Stimulated activated naive B cell treated with anti-CD40 and anti-IgM and Interleukin-4, amounts not matched to agents 10 μg/mL and 1 μg/mL and 100 μg/mL, for 72 hours (primary cell): ENCODE data around the gene AGBL1.

Experiments
- ATAC-seq, 2 donors: fragments of 150-1000 bp; cut with Tn5 transposase; replicated peaks; 2 replicates each; pipeline ENCODE4 v1.10.0; 2021; ENCODE audit warnings: moderate library complexity in 1 of 2
- DNase-seq: peaks from one replicate; pipeline ENCODE4 v3.0.0; 2021
- H3K27ac Mint-ChIP-seq: one replicate; pipeline ENCODE4 v1.8.0; 2022; ENCODE audit warnings: mild to moderate bottlenecking, mixed read lengths
- H3K27me3 Mint-ChIP-seq, 2 donors: one replicate each; pipeline ENCODE4 v1.8.0; 2022; ENCODE audit warnings: mixed read lengths in 2 of 2
- H3K36me3 Mint-ChIP-seq, 2 donors: one replicate each; pipeline ENCODE4 v1.8.0; 2022; ENCODE audit warnings: mixed read lengths in 2 of 2, mild to moderate bottlenecking in 1 of 2
- H3K4me1 Mint-ChIP-seq, 2 donors: one replicate each; pipeline ENCODE4 v1.8.0; 2022; ENCODE audit warnings: mixed read lengths in 2 of 2, mild to moderate bottlenecking in 1 of 2
- H3K4me3 Mint-ChIP-seq, 2 donors: one replicate each; pipeline ENCODE4 v1.8.0; 2022; ENCODE audit warnings: mild to moderate bottlenecking in 2 of 2, mixed read lengths in 2 of 2, moderate library complexity in 1 of 2
- H3K9me3 Mint-ChIP-seq, 2 donors: one replicate each; pipeline ENCODE4 v1.8.0; 2022; ENCODE audit warnings: mixed read lengths in 2 of 2, mild to moderate bottlenecking in 1 of 2

Gene AGBL1

DNA sequence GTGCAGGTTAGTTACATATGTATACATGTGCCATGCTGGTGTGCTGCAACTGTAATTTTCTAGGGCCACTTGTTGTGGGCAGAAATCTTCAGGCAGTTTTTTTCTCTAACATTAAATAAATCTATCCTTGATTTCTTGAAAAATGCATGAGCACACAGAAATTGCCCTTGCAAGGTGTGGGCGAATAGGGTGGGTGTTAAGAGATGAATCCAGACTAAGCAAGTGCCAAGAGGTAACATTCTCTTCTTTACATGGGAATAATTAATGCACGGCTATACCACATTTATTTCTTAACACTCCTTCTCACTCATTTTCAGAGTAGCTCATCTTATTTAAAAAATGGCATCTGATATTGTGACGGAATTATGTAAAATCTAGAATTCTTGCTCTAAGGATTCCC, 719.6 kb downstream of the AGBL1 start:
- H3K9me3 Mint-ChIP-seq: no peaks in the 10 kb centered on the region
- ATAC-seq (no peak), DNase-seq (no peak)
- H3K4me3 Mint-ChIP-seq: no peak overlapping the region
- no peaks in the 10 kb centered on the region for H3K4me1 Mint-ChIP-seq
- no peaks in the 10 kb centered on the region for H3K36me3 Mint-ChIP-seq
- H3K27me3 Mint-ChIP-seq: no peaks in the 10 kb centered on the region
- H3K27ac Mint-ChIP-seq: no peak overlapping the region

GRCh38 chr15:86802244-86802643, 722.6 kb downstream of the AGBL1 start:
- Mint-ChIP-seq H3K36me3 (no peaks in the 10 kb centered on the region), H3K4me1 (no peaks in the 10 kb centered on the region), H3K27me3 (no peaks in the 10 kb centered on the region), H3K27ac (no peak overlapping the region), H3K9me3 (peaks cover 0 to 2% of the 10 kb centered on the region in 2 donors), H3K4me3 (no peak overlapping the region)
- ATAC-seq (no peak), DNase-seq (no peak)

- ATAC-seq (no peak), DNase-seq (no peak)
- Mint-ChIP-seq H3K4me3 (no peak overlapping the region), H3K36me3 (no peaks in the 10 kb centered on the region), H3K4me1 (no peaks in the 10 kb centered on the region), H3K27me3 (no peaks in the 10 kb centered on the region), H3K27ac (no peak overlapping the region), H3K9me3 (peaks cover 2 to 4% of the 10 kb centered on the region in 2 donors)
Observed at GRCh38 chr15:86804406-86804805, 724.7 kb downstream of the AGBL1 start.

- DNase-seq (no peak), ATAC-seq (no peak)
- Mint-ChIP-seq H3K4me1 (no peaks in the 10 kb centered on the region), H3K27me3 (no peaks in the 10 kb centered on the region), H3K9me3 (peaks cover under 1 to 4% of the 10 kb centered on the region in 2 donors), H3K36me3 (no peaks in the 10 kb centered on the region), H3K4me3 (no peak overlapping the region), H3K27ac (no peak overlapping the region)
Observed at GRCh38 chr15:86810329-86810728, 730.7 kb downstream of the AGBL1 start.

GRCh38 chr15:86813892-86814291, 734.2 kb downstream of the AGBL1 start:
- Mint-ChIP-seq H3K36me3 (no peaks in the 10 kb centered on the region), H3K9me3 (peaks cover 0 to 5% of the 10 kb centered on the region in 2 donors), H3K27me3 (no peaks in the 10 kb centered on the region), H3K4me1 (no peaks in the 10 kb centered on the region), H3K4me3 (no peak overlapping the region), H3K27ac (no peak overlapping the region)
- ATAC-seq: no peak
- no peak for DNase-seq

GRCh38 chr15:86829245-86829644, 749.6 kb downstream of the AGBL1 start:
- no peak overlapping the region for H3K4me3 Mint-ChIP-seq
- H3K27me3 Mint-ChIP-seq: no peaks in the 10 kb centered on the region
- no peak for ATAC-seq
- no peaks in the 10 kb centered on the region for H3K36me3 Mint-ChIP-seq
- H3K9me3 Mint-ChIP-seq: peaks cover 10 to 11% of the 10 kb centered on the region in 2 donors
- H3K4me1 Mint-ChIP-seq: no peaks in the 10 kb centered on the region
- DNase-seq: no peak
- H3K27ac Mint-ChIP-seq: no peak overlapping the region

DNA sequence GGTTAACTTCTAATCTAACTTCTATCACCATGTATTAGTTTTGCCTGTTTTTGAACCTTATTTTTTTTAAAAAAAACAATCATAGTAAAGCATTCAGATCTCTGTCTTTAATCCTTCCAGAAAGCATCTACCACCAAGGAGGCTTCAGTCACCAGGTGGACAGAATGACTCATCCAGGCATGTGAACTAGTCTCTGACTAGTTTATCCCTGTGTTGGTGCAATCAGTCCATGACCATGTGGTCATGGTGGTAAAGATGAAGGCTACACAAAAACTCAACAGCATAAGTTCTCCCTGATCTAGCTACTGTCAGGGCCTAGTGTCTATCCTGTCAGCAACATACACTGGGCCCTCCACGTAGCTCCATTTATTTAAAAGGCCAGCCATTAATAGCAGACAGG, 750.6 kb downstream of the AGBL1 start:
- Mint-ChIP-seq H3K27ac (no peak overlapping the region), H3K36me3 (no peaks in the 10 kb centered on the region), H3K27me3 (no peaks in the 10 kb centered on the region), H3K4me3 (no peak overlapping the region), H3K9me3 (peaks cover 9 to 10% of the 10 kb centered on the region in 2 donors), H3K4me1 (no peaks in the 10 kb centered on the region)
- DNase-seq: no peak
- no peak for ATAC-seq

- DNase-seq (no peak), ATAC-seq (no peak)
- H3K36me3 Mint-ChIP-seq: no peaks in the 10 kb centered on the region
Observed at GRCh38 chr15:86833595-86833994, 753.9 kb downstream of the AGBL1 start.

DNA sequence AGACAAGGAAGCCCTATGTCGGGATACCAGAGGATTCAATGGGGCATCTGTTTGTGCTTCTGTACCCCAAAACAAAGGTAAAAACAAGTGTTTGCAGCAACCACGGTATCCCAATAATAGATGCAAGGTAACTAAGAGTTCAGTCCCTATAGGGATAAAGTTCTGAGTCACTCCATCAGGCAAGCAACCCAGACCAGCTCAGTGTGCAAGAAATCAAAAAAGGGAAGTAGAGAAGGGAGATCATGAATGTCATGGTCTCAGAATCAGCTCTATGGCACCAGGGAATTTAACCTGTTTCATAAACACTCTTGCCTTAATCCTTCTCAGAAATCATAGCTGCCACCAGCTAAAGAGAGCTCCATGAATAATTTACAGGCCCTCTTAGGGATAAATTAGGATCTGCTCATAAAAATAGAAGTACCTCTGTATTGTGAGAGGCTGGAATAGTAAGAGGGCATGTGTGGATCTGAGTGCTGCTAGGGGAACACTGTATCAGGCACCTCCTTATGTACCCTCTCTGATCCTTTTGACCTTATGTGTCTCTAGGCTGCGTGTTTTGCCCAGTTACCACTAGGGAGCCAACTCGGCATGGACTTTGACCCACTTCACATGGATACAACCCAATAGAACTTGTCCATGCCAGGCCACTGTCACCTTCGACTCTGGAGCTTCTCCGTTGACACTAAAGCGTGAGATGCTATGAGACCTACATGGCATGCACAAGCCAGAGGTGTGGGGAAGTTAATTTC, 754.6 kb downstream of the AGBL1 start:
- Mint-ChIP-seq H3K4me1 (no peaks in the 10 kb centered on the region), H3K9me3 (peaks cover 8 to 10% of the 10 kb centered on the region in 2 donors), H3K27ac (no peak overlapping the region), H3K27me3 (no peaks in the 10 kb centered on the region), H3K36me3 (no peaks in the 10 kb centered on the region), H3K4me3 (no peak overlapping the region)
- DNase-seq: no peak
- ATAC-seq: no peak

More at GRCh38 chr15:86833595-86833994, 753.9 kb downstream of the AGBL1 start:
- Mint-ChIP-seq H3K27ac (no peak overlapping the region), H3K4me1 (no peaks in the 10 kb centered on the region), H3K27me3 (no peaks in the 10 kb centered on the region), H3K9me3 (peaks cover 8 to 10% of the 10 kb centered on the region in 2 donors), H3K4me3 (no peak overlapping the region)

DNA sequence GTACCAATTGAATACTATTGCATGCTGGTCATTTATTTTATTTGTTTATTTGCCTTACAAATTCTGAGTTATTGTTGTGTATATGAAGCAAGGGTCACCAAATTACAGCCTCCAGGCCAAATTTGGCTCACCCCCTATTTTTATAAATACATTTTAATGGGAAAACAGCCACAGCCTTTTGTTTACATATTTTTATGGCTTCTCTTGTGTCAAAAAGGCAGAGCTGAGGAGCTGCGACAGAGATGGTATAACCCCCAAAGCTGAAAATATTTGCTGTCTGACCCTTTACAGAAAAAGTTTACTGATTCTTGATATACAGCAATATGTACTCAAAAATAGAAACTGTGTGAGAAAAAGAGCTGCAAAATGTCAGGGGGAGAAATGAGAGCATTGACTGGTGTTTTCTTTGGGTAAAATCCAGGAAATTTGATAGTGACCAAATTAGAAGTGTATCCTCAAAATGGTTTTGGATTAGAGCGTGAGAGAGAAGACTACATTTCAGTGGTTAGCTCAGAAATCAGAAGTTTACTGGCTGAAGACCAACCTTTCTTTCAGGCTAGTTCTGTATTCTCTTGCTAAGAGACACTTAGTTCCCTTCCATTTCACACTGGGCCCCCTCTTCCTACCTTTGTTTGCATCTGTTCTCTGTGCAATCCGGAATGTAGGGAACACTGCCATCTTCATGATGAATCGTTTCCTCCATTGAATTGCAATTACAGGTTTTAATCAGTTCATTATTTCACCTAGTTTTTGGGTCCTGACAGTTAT, 757.8 kb downstream of the AGBL1 start:
- H3K9me3 Mint-ChIP-seq: peaks cover 6 to 7% of the 10 kb centered on the region in 2 donors
- H3K27me3 Mint-ChIP-seq: no peaks in the 10 kb centered on the region
- no peaks in the 10 kb centered on the region for H3K36me3 Mint-ChIP-seq
- DNase-seq (no peak), ATAC-seq (no peak)
- H3K27ac Mint-ChIP-seq: no peak overlapping the region
- no peak overlapping the region for H3K4me3 Mint-ChIP-seq
- H3K4me1 Mint-ChIP-seq: no peaks in the 10 kb centered on the region

DNA sequence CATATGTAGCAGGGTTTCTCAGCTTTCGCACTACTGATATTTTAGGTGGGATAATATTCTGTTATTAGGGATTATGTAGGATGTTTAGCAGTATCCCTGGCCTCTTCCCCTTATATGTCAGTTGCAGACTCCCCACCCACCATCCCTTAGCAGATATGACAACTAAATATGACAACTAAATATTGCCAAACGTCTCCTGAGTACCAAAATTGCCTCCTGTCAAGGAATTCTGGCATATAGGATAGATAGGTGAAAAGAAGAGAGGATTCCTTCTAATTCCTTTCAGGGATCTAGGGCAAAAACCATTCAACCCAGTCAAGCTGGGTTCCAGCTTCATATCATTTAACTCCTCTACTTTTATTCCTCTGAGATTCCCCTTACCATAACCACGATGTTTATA, 759.8 kb downstream of the AGBL1 start:
- H3K9me3 Mint-ChIP-seq: no peaks in the 10 kb centered on the region
- no peaks in the 10 kb centered on the region for H3K36me3 Mint-ChIP-seq
- no peaks in the 10 kb centered on the region for H3K4me1 Mint-ChIP-seq
- H3K27me3 Mint-ChIP-seq: no peaks in the 10 kb centered on the region
- no peak overlapping the region for H3K27ac Mint-ChIP-seq
- no peak overlapping the region for H3K4me3 Mint-ChIP-seq
- DNase-seq (no peak), ATAC-seq (no peak)

DNA sequence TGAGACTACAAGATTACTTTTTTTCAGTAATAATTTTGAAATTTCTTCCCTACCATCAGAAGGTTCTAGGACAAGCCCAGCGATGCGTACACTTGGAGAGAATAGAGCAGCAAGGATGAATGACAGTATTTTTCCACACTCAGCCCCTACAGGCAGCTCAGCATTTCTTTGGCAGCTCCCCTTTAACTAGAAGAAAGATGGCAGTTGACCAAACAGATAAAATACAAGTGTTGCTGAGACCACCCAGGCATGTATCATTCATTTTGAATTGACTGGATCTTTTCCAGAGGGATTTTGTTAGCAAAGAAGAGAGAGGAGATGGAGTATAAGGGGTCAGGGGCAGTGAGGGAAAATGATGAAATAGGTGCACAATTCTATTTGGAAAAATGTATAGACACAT, 761.3 kb downstream of the AGBL1 start:
- Mint-ChIP-seq H3K9me3 (peaks cover 0 to under 1% of the 10 kb centered on the region in 2 donors), H3K4me3 (no peak overlapping the region), H3K4me1 (no peaks in the 10 kb centered on the region), H3K36me3 (no peaks in the 10 kb centered on the region), H3K27me3 (no peaks in the 10 kb centered on the region), H3K27ac (no peak overlapping the region)
- no peak for ATAC-seq
- DNase-seq: no peak

DNA sequence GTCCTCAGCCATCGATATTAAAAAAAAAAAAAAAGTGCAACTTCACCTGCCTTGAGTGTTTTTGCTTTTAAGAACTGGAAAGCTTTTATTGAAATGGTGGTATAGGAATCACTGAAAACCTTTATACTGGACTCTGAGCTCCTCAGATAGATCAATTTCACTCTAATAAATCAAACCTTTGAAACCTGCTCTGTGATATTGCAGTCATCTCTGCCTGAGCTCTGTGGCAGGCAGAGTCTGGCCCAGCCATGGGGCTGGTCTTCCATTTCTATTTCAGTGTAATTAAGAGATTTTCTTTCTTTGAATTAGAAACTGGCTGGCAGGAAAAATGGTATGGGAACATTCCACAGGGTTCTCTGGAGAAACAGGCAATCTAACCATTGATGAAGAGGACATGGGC, 762.5 kb downstream of the AGBL1 start:
- Mint-ChIP-seq H3K36me3 (no peaks in the 10 kb centered on the region), H3K27ac (no peak overlapping the region), H3K4me1 (no peaks in the 10 kb centered on the region), H3K27me3 (no peaks in the 10 kb centered on the region), H3K4me3 (no peak overlapping the region), H3K9me3 (peaks cover 0 to 1% of the 10 kb centered on the region in 2 donors)
- DNase-seq: no peak
- ATAC-seq: no peak

DNA sequence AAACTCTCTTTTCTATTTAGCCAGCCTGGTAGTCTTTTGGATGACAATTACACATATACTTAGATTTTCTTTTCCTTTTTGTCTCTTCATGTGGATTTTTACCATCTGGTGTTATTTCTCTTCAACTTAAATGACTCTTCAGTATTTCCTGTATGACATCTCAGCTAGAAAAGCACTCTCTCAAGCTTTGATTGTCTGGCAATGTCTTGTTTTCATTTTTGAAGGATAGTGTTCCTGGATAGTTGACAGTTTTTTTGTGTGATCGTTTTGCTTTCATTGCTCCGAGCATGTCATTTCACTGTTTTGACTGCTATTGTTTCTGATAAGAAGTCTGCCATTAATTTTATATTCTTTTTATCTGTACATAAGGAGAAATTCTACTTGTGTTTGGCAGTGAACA, 766.4 kb downstream of the AGBL1 start:
- Mint-ChIP-seq H3K4me1 (no peaks in the 10 kb centered on the region), H3K27ac (no peak overlapping the region), H3K36me3 (no peaks in the 10 kb centered on the region), H3K4me3 (no peak overlapping the region), H3K9me3 (peaks cover 1 to 5% of the 10 kb centered on the region in 2 donors), H3K27me3 (no peaks in the 10 kb centered on the region)
- DNase-seq (no peak), ATAC-seq (no peak)

GRCh38 chr15:86849136-86849535, 769.5 kb downstream of the AGBL1 start:
- Mint-ChIP-seq H3K27me3 (no peaks in the 10 kb centered on the region), H3K36me3 (no peaks in the 10 kb centered on the region), H3K27ac (no peak overlapping the region), H3K4me3 (no peak overlapping the region), H3K9me3 (peaks cover 5 to 6% of the 10 kb centered on the region in 2 donors), H3K4me1 (no peaks in the 10 kb centered on the region)
- DNase-seq: no peak
- ATAC-seq: no peak
